Parathyroid adenoma (tissue), 2 donors: Measurements from ENCODE around the gene LEMD1.

Experiments used
- H2AFZ ChIP-seq: fragments of 300-600 bp; sonication (generic); one replicate; pipeline ENCODE4 v1.7.0; 2017; ENCODE audit warnings: antibody characterized with exemption, mild to moderate bottlenecking
- H3K27ac ChIP-seq: fragments of 300-600 bp; sonication (generic); one replicate; pipeline ENCODE4 v1.7.0; 2017
- H3K27me3 ChIP-seq: fragments of 300-600 bp; sonication (generic); one replicate; pipeline ENCODE4 v1.7.0; 2017; ENCODE audit warnings: low read length; ENCODE audit not compliant: control insufficient read depth, insufficient read depth
- H3K36me3 ChIP-seq: fragments of 300-600 bp; sonication (generic); one replicate; pipeline ENCODE4 v1.7.0; 2017; ENCODE audit warnings: low read length; ENCODE audit not compliant: control insufficient read depth, insufficient read depth
- H3K4me1 ChIP-seq: fragments of 300-600 bp; sonication (generic); one replicate; pipeline ENCODE4 v1.7.0; 2017; ENCODE audit warnings: control low read depth
- H3K4me2 ChIP-seq: fragments of 300-600 bp; sonication (generic); one replicate; pipeline ENCODE4 v1.7.0; 2017; ENCODE audit warnings: low read length
- H3K4me3 ChIP-seq: fragments of 300-600 bp; sonication (generic); one replicate; pipeline ENCODE4 v1.7.0; 2017; ENCODE audit warnings: low read depth, low read length
- H3K79me2 ChIP-seq: fragments of 300-600 bp; sonication (generic); one replicate; pipeline ENCODE4 v1.7.0; 2017; ENCODE audit warnings: control low read depth
- H3K9ac ChIP-seq: fragments of 300-600 bp; sonication (generic); one replicate; pipeline ENCODE4 v1.7.0; 2017; ENCODE audit warnings: mild to moderate bottlenecking
- H3K9me3 ChIP-seq: fragments of 300-600 bp; sonication (generic); one replicate; pipeline ENCODE4 v1.7.0; 2017; ENCODE audit warnings: low read length; ENCODE audit not compliant: control insufficient read depth
- TF ChIP-seq, protein P1 (sequence below): fragments of 300-600 bp; sonication (generic); IDR thresholded peaks from one replicate; pipeline ENCODE4 v1.7.0; 2017; ENCODE audit warnings: antibody characterized with exemption, mild to moderate bottlenecking
- donor health status: primary hyperparathyroidism.

LEMD1 gene

DNA sequence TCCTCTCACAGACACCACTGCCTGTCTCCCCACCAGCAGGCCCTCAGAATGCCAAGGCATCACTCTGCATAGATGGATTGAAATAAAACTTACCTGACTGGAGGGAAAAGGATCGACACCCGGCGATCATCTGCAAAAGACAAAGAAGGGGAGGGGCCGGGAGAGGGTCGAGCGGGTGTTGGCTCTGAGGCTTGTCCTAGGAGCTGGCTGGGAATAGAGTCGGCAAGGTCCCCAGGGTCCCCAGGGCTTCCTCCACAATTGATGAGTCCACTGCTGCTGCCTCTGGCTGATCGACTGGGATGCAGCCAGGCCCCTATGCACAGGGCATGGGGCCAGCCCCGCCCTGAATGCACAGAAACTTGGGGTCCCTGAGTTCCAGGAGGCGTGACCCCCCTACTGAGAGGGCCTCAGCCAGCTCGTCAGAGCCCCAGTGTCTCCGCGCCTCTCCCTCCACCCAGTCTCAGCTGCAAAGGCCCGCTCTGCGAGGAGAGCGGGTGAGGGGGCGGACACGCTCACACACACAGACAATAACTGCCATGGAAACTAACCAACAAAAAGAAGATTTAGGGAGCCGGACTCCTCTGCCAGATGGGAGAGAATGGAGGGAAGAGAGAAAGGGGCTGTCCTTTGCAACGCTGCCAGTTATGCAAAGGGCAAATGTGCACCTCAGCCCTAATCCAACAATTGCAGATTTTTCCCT, 65.3 kb downstream of the LEMD1 start, which contains the start of gene KLHDC8A:
Gene KLHDC8A, minus strand, starts transcription at position 483 of the 700 bp plus-strand sequence. CDS start 13,318 bp downstream, outside the sequence.
- H2AFZ ChIP-seq = no peak within 1 kb of the TSS
- no peaks in the 10 kb centered on the region for H3K27me3 ChIP-seq
- no peak within 1 kb of the TSS for H3K27ac ChIP-seq
- no peak within 1 kb of the TSS for H3K9ac ChIP-seq
- H3K79me2 ChIP-seq = no peaks in the 10 kb centered on the region
- H3K36me3 ChIP-seq = no peaks in the 10 kb centered on the region
- no peak within 1 kb of the TSS for H3K4me3 ChIP-seq
- no peaks in the 10 kb centered on the region for H3K4me1 ChIP-seq
- TF ChIP-seq, protein P1, sequence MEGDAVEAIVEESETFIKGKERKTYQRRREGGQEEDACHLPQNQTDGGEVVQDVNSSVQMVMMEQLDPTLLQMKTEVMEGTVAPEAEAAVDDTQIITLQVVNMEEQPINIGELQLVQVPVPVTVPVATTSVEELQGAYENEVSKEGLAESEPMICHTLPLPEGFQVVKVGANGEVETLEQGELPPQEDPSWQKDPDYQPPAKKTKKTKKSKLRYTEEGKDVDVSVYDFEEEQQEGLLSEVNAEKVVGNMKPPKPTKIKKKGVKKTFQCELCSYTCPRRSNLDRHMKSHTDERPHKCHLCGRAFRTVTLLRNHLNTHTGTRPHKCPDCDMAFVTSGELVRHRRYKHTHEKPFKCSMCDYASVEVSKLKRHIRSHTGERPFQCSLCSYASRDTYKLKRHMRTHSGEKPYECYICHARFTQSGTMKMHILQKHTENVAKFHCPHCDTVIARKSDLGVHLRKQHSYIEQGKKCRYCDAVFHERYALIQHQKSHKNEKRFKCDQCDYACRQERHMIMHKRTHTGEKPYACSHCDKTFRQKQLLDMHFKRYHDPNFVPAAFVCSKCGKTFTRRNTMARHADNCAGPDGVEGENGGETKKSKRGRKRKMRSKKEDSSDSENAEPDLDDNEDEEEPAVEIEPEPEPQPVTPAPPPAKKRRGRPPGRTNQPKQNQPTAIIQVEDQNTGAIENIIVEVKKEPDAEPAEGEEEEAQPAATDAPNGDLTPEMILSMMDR = no peak
- H3K9me3 ChIP-seq = no peaks in the 10 kb centered on the region
- H3K4me2 ChIP-seq = no peak within 1 kb of the TSS

DNA sequence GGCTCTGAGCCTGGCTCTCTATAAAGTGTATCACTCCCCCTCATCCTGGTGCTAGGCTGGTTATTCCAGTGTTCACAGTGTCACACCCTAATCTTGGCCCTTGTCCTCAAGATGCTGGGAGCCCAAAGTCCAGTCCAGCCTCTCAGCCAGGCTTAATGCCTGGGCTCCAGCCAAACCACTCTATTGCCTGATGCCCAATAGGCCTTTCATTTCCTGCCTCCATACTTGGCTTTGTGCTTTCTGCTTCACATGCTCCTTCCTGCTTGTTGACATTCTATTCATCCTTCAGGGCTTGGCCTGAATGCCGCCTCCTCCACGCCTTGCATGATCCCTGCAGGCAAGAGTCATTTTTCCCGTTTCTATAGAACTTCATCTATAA, 66.8 kb downstream of the LEMD1 start:
- no peaks in the 10 kb centered on the region for H3K36me3 ChIP-seq
- no peaks in the 10 kb centered on the region for H3K79me2 ChIP-seq
- no peak overlapping the region for H3K27ac ChIP-seq
- no peak overlapping the region for H3K4me3 ChIP-seq
- H3K4me1 ChIP-seq = no peaks in the 10 kb centered on the region
- no peak overlapping the region for H3K9ac ChIP-seq
- H3K9me3 ChIP-seq = no peaks in the 10 kb centered on the region
- H3K27me3 ChIP-seq = no peaks in the 10 kb centered on the region
- no peak overlapping the region for H3K4me2 ChIP-seq
- TF ChIP-seq, protein P1 = no peak
- no peak overlapping the region for H2AFZ ChIP-seq

DNA sequence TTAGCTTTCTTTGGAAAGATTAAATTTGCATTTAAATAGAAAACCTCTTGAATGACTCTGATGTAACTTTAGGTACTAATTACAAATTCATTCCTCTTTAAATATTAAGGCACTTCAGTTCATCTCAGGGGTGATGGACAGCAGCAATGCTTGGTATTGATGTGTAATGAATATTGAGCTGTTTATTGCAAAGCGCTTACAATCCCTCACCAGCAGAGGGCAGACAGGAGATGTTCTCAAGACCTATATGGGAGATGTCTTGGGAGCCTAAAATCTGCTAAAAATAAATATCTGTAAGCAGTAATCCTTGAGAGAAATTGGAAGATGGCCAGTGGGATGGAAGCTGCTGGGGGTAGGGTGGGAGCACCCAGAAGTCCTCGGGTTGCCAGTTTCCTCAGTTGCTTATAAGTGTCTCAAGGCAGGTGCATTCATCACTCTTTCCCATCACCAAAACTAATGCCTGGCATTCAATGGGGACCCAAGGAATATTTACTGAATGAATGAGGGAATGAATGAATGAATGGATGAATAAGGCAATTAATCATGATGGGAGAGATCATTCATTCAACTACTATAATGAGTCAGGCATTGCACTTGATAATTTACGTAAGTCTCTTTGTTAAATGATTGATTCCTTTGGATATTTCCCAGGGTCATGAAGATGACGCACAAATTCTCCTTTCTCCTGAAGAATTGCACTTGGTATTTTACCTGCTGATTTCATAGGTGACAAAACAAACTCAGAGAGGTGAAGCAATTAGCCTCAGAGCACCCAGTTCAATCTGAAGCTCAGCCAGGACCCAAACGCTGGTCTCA, 67.4 kb downstream of the LEMD1 start:
- no peak overlapping the region for H3K4me3 ChIP-seq
- no peaks in the 10 kb centered on the region for H3K9me3 ChIP-seq
- H2AFZ ChIP-seq = no peak overlapping the region
- H3K27ac ChIP-seq = no peak overlapping the region
- no peak overlapping the region for H3K9ac ChIP-seq
- no peaks in the 10 kb centered on the region for H3K36me3 ChIP-seq
- TF ChIP-seq, protein P1 = peak; percentile 73
- H3K4me1 ChIP-seq = no peaks in the 10 kb centered on the region
- H3K79me2 ChIP-seq = no peaks in the 10 kb centered on the region
- no peaks in the 10 kb centered on the region for H3K27me3 ChIP-seq
- no peak overlapping the region for H3K4me2 ChIP-seq

DNA sequence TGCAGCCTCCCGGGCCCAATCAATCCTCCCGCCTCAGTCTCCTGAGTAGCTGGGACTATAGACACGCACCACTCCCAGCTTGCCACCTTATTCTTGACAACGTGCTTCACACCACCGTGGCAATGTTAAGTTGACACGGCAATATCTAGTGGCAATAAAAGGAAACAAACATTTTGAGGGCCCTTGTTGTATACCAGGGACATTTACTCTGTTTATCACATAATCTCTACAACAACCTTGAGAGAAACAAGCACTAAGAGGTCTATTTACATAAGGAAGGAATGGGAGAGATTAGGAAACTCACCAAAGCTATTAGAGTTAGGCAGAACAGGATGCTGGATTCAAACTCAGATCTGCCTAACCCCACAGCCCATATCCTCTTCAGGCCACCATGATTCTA, 68.2 kb downstream of the LEMD1 start:
- TF ChIP-seq, protein P1 = no peak
- H3K4me2 ChIP-seq = no peak overlapping the region
- H3K36me3 ChIP-seq = no peaks in the 10 kb centered on the region
- no peak overlapping the region for H3K4me3 ChIP-seq
- no peak overlapping the region for H3K27ac ChIP-seq
- H2AFZ ChIP-seq = no peak overlapping the region
- H3K4me1 ChIP-seq = no peaks in the 10 kb centered on the region
- H3K79me2 ChIP-seq = no peaks in the 10 kb centered on the region
- H3K9me3 ChIP-seq = no peaks in the 10 kb centered on the region
- H3K27me3 ChIP-seq = no peaks in the 10 kb centered on the region
- no peak overlapping the region for H3K9ac ChIP-seq
